KOPT-K1 (cell line): ENCODE results near the gene SNRPB2.
A peak's percentile ranks its signal among the peaks of the same experiment; 100 is the strongest.

Experiments used
- H3K27ac ChIP-seq: fragments of 200-600 bp; sonication (generic); 2 replicates; pipeline ENCODE4 v1.5.1; 2016; ENCODE audit warnings: antibody characterized with exemption, mild to moderate bottlenecking, low read depth, low read length; ENCODE audit not compliant: poor library complexity, severe bottlenecking
- H3K36me3 ChIP-seq: fragments of 200-600 bp; sonication (generic); 2 replicates; pipeline ENCODE4 v1.5.1; 2017; ENCODE audit warnings: antibody characterized with exemption, mild to moderate bottlenecking, low read length, moderate library complexity; ENCODE audit not compliant: insufficient read depth
- H3K9me3 ChIP-seq: fragments of 200-600 bp; sonication (generic); 2 replicates; pipeline ENCODE4 v1.5.1; 2017; ENCODE audit warnings: antibody characterized with exemption, low read length, mild to moderate bottlenecking; ENCODE audit not compliant: insufficient read depth, poor library complexity, severe bottlenecking

The SNRPB2 gene

DNA sequence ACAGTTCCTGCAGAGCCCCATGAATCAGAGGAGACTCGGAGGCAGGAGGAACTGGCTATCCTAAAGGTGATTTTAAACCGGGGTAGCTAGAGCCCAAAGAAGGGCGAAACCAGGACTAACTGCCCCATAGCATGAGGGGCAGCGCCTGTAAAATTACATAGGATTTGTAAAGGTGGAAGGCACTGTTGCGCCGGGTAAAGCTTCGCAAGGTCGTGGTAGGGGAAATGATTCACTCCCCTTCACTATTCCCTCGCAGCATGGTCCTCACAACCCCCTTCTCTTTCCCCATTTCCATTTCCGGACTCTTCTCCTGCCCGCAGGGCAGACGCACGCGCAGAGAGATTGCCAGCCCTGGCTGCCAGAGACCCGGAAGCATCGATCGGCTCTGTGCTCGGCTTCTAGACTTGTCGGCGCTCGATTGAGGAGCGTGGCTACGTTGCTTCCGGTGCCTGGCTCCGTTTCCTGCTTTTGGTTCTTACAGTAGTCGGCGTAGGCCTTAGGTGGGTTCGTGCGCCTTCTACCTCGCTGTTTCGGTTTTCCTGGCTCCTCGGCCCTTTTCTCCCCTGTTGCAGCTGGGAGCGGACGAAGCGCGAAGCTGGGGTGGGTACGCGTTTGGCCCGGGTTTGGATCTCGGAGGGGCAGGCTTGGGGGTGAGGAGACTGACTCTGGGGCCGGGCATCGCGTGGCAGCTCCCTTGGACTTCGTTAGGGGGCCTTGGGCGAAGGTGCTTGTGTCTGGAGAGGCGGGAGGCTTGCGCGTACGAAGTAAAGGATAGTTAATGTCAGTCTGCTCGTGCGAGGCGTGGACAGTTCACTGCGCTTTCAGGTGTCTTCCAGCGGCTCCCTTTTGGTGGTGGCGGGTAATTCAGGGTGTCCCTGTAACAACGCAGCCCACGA lies at the start of gene SNRPB2:
SNRPB2 (plus strand) TSS at position 462 of the 896 bp plus-strand sequence. CDS start 1,677 bp downstream, outside the sequence.
- peaks cover 34% of the 10 kb centered on the region for H3K36me3 ChIP-seq
- H3K27ac ChIP-seq: peak within 1 kb of the TSS; percentile 80

DNA sequence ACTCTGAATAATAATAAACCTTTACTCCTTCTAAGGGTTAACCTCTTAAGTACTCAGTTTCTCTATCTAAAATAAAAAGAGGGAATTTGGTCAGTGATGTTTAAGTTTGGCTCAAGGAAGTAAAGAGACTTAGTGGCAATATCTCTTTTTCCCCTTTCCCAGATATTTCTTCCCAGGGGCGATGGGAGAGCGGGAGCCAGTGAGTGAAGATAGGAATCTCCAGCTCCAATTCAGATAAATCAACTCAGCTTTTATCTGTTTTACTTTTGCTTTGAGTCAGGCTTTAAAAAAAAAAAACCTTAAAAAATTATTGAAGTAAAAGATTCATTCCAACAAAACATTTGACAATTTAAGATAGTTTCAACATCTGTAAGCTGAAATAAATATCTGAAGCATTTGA lies 45.4 kb upstream of the SNRPB2 start:
- H3K27ac ChIP-seq: no peak overlapping the region
- no peaks in the 10 kb centered on the region for H3K36me3 ChIP-seq
- H3K9me3 ChIP-seq: no peaks in the 10 kb centered on the region

More for the DNA sequence above, at the start of gene SNRPB2:
- peaks cover 19% of the 10 kb centered on the region for H3K9me3 ChIP-seq

- H3K36me3 ChIP-seq: no peaks in the 10 kb centered on the region
- no peaks in the 10 kb centered on the region for H3K9me3 ChIP-seq
- H3K27ac ChIP-seq: no peak overlapping the region
Measured at GRCh38 chr20:16689906-16690305, 39.9 kb upstream of the SNRPB2 start.

DNA sequence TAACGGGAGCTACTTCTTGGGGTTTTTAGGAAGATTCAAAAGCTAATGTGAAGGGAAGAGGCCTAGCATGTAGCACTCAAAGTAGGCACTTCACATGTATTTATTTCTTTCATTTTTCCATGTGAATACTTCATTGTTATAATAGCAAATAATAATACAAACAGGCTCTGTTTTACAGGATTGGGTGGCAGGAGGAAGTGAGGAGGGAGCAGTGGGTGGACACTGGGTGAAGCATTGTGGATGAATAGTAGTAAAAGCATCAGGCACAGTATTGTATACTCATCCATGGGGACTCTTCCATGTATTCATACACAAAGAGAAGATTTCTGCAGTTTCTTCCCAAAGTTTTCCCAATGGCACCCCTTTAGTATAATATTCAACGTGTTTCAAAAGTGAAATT lies 38.4 kb upstream of the SNRPB2 start:
- Histone ChIP-seq H3K9me3 (no peaks in the 10 kb centered on the region), H3K36me3 (no peaks in the 10 kb centered on the region), H3K27ac (no peak overlapping the region)

GRCh38 chr20:16692009-16692408 lies 37.8 kb upstream of the SNRPB2 start:
- no peak overlapping the region for H3K27ac ChIP-seq

GRCh38 chr20:16692442-16692841 lies 37.4 kb upstream of the SNRPB2 start:
- no peak overlapping the region for H3K27ac ChIP-seq

More at GRCh38 chr20:16692009-16692408, 37.8 kb upstream of the SNRPB2 start:
- no peaks in the 10 kb centered on the region for H3K9me3 ChIP-seq
- H3K36me3 ChIP-seq: no peaks in the 10 kb centered on the region

GRCh38 chr20:16693278-16693677 lies 36.5 kb upstream of the SNRPB2 start:
- Histone ChIP-seq H3K36me3 (no peaks in the 10 kb centered on the region), H3K27ac (no peak overlapping the region), H3K9me3 (no peaks in the 10 kb centered on the region)

More at GRCh38 chr20:16692442-16692841, 37.4 kb upstream of the SNRPB2 start:
- Histone ChIP-seq H3K9me3 (no peaks in the 10 kb centered on the region), H3K36me3 (no peaks in the 10 kb centered on the region)

DNA sequence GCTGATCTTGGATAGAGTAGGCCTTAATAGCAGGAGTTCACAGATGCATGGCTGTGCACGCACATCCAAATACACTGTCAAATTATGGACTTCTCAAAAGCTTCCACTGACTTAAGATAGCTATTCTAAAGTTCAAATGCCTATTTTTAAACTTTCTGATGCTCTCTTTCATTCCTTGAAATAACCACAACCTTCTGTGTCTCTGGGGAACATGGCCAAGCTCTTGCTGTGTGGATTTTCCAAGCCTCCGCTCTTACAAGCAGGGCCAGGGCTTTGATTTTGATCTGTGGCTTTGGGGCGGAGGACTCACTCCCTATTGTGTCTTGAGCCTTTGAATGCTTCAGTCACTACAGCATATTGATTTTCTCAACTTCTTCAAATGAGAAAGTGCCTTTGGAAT lies 35.7 kb upstream of the SNRPB2 start:
- Histone ChIP-seq H3K27ac (no peak overlapping the region), H3K9me3 (no peaks in the 10 kb centered on the region), H3K36me3 (no peaks in the 10 kb centered on the region)

- H3K27ac ChIP-seq: no peak overlapping the region
- H3K9me3 ChIP-seq: no peaks in the 10 kb centered on the region
- no peaks in the 10 kb centered on the region for H3K36me3 ChIP-seq
Measured at GRCh38 chr20:16695628-16696027, 34.2 kb upstream of the SNRPB2 start.

GRCh38 chr20:16699293-16699692 lies 30.5 kb upstream of the SNRPB2 start:
- H3K9me3 ChIP-seq: no peaks in the 10 kb centered on the region
- H3K27ac ChIP-seq: no peak overlapping the region
- no peaks in the 10 kb centered on the region for H3K36me3 ChIP-seq

- Histone ChIP-seq H3K9me3 (peaks cover 10% of the 10 kb centered on the region), H3K36me3 (no peaks in the 10 kb centered on the region), H3K27ac (no peak overlapping the region)
Measured at GRCh38 chr20:16701296-16701695, 28.5 kb upstream of the SNRPB2 start.

DNA sequence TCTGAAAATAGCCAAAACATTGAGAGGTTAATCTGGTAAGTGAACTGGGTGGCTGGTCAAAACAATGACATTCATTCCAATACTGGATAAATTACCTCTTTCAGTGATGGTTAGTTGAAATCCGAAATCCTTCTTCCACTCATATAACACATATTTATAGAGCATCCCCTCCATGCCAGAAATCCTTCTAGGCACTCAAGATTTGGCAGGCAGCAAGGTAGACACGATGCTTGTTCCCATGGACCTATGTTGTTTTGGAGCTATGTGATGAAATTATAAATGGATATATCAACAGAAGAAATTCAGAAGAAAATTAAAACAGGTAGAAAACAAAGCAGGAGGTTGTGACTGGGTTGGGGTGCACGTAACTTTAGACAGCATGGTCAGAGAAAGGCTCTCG lies 26.3 kb upstream of the SNRPB2 start:
- Histone ChIP-seq H3K9me3 (peaks cover 21% of the 10 kb centered on the region), H3K27ac (no peak overlapping the region), H3K36me3 (no peaks in the 10 kb centered on the region)

DNA sequence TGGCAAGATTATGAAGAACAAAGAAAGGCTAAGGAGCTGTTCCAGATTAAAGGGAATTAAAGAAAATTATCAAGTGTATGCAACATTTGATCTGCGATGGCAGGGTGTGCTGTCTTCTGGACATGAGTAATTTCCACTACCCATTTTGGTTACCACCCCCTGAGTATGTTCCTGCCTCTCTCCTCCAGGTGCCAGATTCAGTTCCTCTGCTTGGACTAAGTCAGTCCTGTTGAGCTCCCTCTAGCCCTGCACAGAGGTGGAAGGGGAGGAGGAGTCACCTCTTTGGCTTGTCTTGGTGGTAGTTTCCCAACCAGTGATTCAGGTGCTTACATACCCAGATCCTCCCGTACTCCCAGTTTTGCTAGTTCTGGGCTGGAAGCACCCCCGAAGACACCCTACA lies 22.2 kb upstream of the SNRPB2 start:
- Histone ChIP-seq H3K9me3 (peaks cover 21% of the 10 kb centered on the region), H3K27ac (no peak overlapping the region), H3K36me3 (no peaks in the 10 kb centered on the region)

DNA sequence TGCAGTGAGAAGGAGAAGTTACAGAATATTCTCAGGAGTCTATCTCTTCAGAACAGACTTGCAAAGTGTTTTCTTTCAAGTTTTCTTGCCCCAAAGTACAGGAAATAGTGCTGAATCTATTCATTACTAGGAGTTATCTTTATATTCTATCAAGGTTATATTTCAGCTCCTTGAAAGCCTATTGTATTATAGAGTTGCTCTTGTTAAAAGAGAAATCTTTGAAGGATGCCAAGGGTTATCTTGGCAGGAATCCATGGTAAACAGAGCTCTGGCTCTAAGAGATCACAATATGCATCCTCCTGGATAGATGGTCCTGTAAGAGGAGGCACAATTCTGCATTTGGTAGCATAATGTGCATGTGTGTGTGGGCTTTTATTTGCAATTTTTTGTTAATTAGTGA lies 21.2 kb upstream of the SNRPB2 start:
- no peaks in the 10 kb centered on the region for H3K36me3 ChIP-seq
- no peak overlapping the region for H3K27ac ChIP-seq
- H3K9me3 ChIP-seq: peaks cover 24% of the 10 kb centered on the region

DNA sequence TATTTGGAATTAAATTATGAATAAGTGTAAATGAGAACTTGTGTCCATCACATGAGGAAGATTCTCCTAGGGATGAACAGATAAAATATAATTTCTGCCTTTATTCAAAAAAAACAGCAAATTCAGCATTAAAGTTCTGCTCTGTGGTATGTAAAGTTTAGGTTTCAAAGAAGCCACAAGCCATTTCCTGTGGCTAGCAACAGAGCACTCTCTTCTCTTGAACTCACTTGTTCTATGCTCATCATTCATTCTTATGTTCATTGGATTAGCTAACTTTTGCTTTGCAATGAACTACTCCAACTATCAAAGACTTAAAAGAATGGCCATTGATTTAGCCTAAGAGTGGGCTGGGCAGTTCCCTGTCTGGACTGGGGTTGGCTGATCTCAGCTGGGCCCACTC lies 20.8 kb upstream of the SNRPB2 start:
- Histone ChIP-seq H3K27ac (no peak overlapping the region), H3K9me3 (peaks cover 29% of the 10 kb centered on the region), H3K36me3 (no peaks in the 10 kb centered on the region)

GRCh38 chr20:16710781-16711180 lies 19.0 kb upstream of the SNRPB2 start:
- H3K36me3 ChIP-seq: no peaks in the 10 kb centered on the region
- no peak overlapping the region for H3K27ac ChIP-seq
- peaks cover 33% of the 10 kb centered on the region for H3K9me3 ChIP-seq
